GM12891 (cell line): ENCODE measurements around the gene PRSS50.

Experiments used
- PAX5 ChIP-seq: IDR thresholded peaks from 2 replicates; pipeline ENCODE4 v1.6.1; 2011; ENCODE audit warnings: low read length, moderate library complexity, mild to moderate bottlenecking; ENCODE audit not compliant: insufficient read depth, severe bottlenecking
- POLR2A ChIP-seq: IDR thresholded peaks from 2 replicates; pipeline ENCODE4 v1.6.1; 2011; ENCODE audit warnings: low read depth, low read length, control low read depth
- POLR2AphosphoS5 ChIP-seq: IDR thresholded peaks from 2 replicates; pipeline ENCODE4 v1.6.1; 2011; ENCODE audit warnings: low read depth, low read length, control low read depth

DNA sequence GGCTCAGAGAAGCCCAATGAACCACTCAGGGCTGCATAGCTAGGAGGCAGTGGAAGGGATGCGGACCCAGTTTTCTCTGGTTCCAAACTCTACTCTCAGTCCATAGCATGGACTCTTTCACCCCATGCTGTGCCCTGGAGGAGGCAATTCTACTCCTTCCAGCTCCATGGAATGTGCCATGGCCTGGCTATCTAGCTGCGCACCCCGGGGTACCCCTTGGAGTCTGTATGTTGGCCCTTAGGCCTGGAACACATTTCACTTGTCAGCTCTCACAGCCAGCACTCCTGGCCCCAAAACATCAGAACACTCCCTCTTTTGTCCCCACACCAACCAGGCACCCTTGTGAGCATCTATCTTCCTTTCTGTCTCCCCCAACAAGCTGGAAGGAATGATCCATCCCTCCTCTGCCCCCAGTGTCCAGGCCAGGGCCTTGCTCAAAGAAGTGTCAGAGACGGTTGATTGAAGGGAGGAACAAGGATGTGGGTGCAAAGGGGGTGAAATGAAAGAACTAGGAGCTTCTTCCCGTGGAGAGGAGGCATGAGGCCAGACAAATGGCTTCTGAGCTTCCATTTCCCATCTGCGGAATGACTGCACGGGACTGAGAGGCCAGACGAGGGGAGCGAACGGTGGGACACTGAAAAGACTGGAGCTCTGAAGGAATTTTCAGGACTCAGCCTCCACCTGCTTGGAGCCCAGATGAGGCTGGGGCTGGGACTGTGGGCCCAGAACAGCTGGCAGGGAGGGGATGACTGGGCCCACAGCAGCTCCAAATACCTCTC lies 2.8 kb downstream of the PRSS50 start:
- TF ChIP-seq PAX5 = no peak
- no peak for TF ChIP-seq POLR2A
- TF ChIP-seq POLR2AphosphoS5 = no peak
